Astrocyte (in vitro differentiated cells and primary cell): Measurements from ENCODE around the gene NPAS3.

ENCODE experiments used
- CTCF ChIP-seq: IDR thresholded peaks from 2 replicates; pipeline ENCODE4 v1.5.1; 2011; ENCODE audit warnings: low read depth, mild to moderate bottlenecking, inconsistent platforms, low read length, moderate library complexity; ENCODE audit not compliant: insufficient read depth
- EZH2 ChIP-seq: IDR thresholded peaks from 2 replicates; pipeline ENCODE4 v1.6.1; 2012; ENCODE audit warnings: mild to moderate bottlenecking, low read length, inconsistent platforms; ENCODE audit not compliant: insufficient read depth

GRCh38 chr14:33642080-33642479 lies 703.4 kb downstream of the NPAS3 start:
- TF ChIP-seq CTCF: no peak
- TF ChIP-seq EZH2: no peak
